GM19455 (cell line): ENCODE measurements around the gene RHOXF1.
"Not testable (repeated sequence)": the region's sequence is repeated elsewhere in the genome, so short reads cannot be mapped to it uniquely, and the experiment has no call there.

ENCODE experiments used
- ATAC-seq: cut with Tn5 transposase; IDR thresholded peaks from one replicate; pipeline ENCODE4 v1.9.1; 2021; ENCODE audit not compliant: unreplicated experiment

RHOXF1 gene

DNA sequence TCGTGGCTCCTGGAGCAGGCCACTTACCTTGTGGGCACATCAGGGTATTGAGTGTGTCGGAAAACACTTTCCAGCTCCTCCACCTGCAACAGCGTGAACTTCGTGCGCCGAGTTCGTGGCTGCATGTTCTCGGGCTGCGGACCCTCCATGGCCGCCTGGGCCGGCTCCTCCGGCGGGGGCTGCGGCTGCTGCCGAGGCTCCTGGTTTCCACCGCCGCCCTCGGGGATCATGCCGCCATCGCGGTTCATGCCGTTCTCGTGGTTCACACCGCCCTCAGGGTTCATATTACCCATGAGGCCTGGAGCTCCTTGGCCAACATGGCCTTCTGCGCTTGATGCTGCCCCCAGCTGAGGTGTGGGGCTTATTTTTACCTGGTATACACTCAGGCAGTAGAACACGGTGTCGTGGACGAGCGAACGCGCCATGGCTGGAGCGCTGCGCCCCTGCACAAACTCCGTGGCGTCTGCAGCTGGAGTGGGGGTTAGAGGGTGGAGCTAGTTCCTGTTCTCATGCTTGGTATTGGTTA, at the start of gene RHOXF1:
RHOXF1 (minus strand) TSS at position 476 of the 526 bp plus-strand sequence; CDS start at position 425, 51 bp downstream.
- ATAC-seq: no peak

- ATAC-seq: not testable (repeated sequence)
Observed at GRCh38 chrX:120159086-120159485, 43.4 kb upstream of the RHOXF1 start.

GRCh38 chrX:120158313-120158712, 42.6 kb upstream of the RHOXF1 start, which contains the start of gene RHOXF2:
Gene RHOXF2 (plus strand): TSS chrX:120158613. CDS start chrX:120158751, 138 bp downstream.
- not testable (repeated sequence) for ATAC-seq

GRCh38 chrX:120150109-120150744, 34.5 kb upstream of the RHOXF1 start:
- not testable (repeated sequence) for ATAC-seq

- no peak for ATAC-seq
Observed at GRCh38 chrX:120147537-120147936, 31.8 kb upstream of the RHOXF1 start.

DNA sequence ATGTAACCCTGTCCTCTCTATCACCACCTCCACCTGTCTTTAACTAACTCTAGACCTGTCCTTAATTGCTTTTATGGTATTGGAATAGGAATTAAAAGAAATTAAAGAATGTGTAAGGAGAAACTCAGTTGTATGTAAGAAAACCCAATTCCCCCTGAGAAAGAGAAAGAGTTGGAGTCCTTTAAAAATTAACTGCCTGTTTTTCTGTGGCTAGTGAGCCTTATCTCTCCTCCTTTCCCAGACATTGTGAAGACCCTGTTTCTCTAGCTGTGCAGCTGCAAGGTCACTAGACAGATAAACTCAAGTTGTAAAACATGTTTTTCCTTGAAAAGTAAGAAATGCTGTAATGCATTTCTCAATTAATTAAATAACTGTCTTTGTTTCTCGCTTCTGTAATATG, 30.6 kb upstream of the RHOXF1 start:
- not testable (repeated sequence) for ATAC-seq

DNA sequence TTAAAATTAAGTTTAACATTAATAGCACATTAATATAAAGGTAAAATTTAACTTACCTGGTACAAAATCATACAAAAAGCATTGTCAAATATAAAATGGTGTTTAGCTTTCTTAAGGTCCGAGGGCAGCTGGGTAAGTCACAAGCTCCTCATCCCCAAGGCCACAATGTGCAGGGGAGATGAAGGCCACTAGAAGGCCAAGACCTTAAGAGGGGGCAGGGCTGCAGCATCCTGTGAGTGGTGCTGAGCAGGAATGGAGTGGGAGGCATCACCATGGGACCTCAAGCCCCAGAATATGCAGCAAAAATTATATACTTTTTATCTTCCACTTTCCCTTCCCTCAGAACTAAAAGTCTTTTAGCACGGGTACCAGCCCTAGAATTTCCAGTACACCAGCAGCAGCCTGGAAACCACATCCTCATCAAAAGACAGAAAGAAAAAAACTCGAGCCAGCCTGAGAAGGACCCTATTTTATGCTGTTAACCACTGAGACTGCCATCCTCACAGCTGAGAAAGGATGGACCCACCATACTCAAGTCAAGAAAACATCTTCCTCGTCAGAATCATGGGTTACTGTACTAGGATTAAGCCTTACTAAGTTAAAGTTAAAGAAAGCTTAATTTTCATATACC, 29.7 kb upstream of the RHOXF1 start:
- ATAC-seq: no peak

DNA sequence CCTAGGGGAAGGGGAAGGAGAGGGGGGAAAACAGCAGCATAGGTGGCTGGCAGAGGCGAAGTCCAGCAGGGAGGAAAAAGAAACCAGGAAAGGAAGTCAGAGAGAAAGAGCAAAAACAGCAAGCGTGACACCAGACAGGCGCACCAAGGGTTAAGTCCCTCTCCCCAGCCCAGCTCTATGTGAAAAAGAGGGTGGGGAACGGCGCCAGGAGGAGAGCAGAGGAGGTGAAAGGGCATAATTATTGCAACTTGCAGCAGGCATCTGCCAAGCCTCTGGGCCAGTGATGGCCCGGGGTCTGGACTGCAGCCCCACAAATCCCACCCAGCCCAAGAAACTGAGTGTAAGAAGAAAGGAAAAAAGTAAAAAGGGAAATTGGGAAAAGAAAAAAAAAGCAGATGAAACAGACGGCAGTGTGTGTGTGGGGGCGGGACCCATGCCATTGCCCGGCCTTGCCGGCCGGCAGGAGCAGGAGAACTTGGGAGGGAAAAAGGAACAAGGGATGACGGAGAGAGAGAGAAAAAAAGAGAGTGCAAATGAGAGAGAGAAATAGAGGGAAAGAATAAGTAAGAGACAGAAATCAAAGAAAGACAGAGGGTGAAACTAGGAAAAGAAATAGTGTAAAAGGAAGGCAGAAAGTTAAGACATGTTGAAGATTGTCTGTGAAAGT, 28.6 kb upstream of the RHOXF1 start:
- ATAC-seq: no peak

- no peak for ATAC-seq
Observed at GRCh38 chrX:120140293-120140981, 24.7 kb upstream of the RHOXF1 start.

DNA sequence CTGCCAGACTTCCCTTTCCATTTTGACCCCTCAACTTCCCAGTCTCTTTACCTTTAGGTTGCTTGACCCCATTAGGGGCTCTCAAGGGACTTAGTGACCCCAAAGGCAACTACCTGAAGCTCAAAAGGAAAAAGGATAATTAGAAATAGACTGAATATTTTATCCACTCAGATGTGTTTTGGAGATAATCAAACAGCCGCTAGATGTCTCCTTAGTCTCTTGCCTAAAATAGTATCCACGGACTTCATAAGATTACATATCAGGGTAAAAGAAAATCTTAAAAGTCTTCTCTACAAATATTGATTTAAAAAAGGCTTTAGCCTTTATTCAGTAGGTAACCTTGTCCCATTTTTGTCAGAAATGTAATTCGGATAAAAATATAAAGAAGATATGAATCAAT, 21.7 kb upstream of the RHOXF1 start:
- ATAC-seq: no peak

DNA sequence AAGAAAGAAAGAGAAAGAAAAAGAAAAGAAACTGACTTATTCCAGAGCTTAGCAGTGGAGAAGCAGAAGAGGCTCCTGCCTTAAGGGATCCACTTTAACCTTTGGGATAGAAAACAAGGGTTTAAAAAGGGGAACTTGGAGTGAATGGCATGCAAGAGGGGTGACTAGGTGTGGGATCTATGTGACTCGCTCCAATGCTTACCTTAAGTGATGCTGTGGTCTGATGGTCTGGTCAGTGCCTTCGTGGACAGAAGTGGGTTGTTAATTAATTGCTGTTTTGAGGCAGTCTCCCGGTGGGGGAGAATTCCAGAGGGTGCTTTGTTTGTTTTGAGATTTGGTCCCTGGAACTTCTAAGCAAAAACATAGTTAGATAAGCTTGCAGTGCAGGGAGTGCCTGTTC, 21.1 kb upstream of the RHOXF1 start:
- ATAC-seq: no peak

GRCh38 chrX:120136128-120136527, 20.4 kb upstream of the RHOXF1 start:
- ATAC-seq: no peak

GRCh38 chrX:120128306-120128846, 12.7 kb upstream of the RHOXF1 start:
- ATAC-seq: not testable (repeated sequence)

DNA sequence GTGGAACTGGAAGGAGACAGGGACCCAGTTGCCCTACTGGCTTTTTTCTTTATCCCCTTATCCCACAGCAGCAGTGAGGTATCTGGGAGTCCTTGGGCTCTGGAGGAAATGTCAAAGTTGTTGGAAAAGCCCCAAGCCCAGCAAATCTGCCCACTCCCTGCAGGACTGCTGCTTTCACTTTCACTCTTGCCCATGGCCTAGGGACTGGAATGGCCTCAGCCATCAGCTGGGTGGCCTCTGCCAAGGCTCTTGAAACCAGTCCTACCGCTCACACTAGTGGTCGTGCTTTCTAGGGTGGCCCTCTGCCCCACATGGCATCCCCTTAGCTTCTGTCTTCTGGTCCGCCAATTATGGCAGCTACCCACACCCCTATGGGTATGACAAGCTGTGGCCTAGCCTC, 9.7 kb upstream of the RHOXF1 start:
- ATAC-seq: no peak

GRCh38 chrX:120120223-120120622, 4.5 kb upstream of the RHOXF1 start:
- ATAC-seq: no peak

- no peak for ATAC-seq
Observed at GRCh38 chrX:120111611-120112010, 4.1 kb downstream of the RHOXF1 start.

GRCh38 chrX:120109378-120109777, 6.3 kb downstream of the RHOXF1 start:
- ATAC-seq: no peak

DNA sequence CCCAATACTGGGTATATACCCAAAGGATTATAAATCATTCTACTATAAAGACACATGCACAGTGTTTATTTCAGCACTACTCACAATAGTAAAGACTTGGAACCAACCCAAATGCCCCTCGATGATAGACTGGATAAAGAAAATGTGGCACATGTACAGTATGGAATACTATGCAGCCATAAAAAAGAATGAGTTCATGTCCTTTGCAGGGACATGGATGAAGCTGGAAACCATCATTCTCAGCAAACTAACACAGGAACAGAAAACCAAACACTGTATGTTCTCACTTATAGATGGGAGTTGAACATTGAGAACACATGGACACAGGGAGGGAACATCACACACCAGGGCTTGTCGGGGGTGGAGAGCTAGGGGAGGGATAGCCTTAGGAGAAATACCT, 11.0 kb downstream of the RHOXF1 start:
- not testable (repeated sequence) for ATAC-seq

DNA sequence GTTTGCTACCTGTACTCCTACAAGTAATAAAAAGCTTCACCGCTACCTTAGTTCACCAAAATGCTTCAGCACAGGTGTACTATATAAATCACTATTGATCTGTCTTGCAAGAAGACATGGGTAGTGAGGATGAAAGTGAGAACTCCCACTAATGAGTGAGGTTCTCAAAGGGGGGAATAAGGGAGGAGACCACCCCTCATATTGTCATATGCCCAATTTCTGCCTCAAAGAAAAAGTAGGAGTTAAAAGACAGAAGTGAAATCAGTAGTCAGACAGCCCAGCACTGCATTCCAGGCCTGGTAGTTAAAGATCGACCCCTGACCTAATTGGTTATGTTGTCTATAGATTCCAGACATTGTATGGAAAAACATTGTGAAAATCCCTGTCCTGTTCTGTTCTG, 14.7 kb downstream of the RHOXF1 start:
- ATAC-seq: not testable (repeated sequence)

DNA sequence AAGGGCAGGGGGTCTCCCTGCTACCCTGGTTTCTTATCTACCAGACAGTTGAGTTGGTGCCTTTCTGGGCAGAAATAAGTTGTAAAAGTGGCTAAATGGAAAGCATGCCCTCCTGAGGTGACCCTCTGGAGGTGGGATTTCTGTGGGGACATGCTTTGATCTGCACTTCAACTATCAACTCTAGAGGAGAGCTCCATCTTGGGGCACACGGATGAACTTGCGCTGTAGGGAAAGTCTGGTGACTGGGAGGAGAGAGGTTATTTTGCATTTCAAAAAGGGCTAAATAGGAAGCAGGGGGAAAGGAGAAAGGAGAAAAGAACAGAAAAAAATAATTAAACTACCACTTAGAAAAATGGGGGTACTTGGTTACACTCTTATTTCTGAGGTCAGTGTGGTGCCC, 25.5 kb downstream of the RHOXF1 start:
- no peak for ATAC-seq
